CD4-positive, alpha-beta T cell treated with Interleukin-2 at 100 ng/mL for 4 hours (primary cell): Measurements from ENCODE around the gene VARS1.
A peak's percentile ranks its signal among the peaks of the same experiment; 100 is the strongest.
"Not testable (repeated sequence)": the region's sequence is repeated elsewhere in the genome, so short reads cannot be mapped to it uniquely, and the experiment has no call there.

Experiments used
- DNase-seq: peaks from one replicate; pipeline ENCODE4 v3.0.0-alpha.2; 2020; ENCODE audit warnings: low spot score

VARS1 gene

DNA sequence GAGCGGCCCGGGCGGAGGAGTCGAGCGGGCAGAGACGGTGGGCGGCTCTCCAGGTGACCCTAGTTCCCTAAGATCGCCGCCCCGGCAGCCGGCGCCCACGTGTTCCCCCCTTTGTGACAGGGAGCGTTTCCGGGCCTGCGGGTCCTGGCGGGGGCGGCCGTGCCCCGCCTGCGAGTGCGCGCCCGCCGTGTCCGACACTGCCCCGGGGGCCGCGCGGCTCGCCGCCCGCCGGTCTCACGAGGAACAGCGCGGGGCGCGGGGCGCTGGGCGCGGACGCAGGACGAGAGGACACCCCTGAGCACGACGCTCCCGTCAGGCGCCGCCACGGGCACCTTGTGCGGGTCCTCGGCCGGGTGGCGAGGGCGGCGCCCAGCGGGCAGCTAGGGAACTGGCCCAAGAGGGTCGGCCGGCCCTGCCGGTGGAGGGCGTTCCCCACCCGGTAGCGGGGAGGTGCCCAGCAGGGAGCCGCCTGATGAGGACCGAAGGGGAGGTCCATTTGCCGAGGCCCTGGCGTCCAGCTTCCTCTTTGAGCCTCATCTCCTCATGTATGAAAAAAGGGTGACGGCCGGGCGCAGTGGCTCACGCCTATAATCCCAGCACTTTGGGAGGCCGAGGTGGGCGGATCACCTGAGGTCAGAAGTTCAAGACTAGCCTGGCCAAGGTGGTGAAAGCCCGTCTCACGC is at the start of gene VARS1:
VARS1 (minus strand) TSS at position 137 of the 683 bp plus-strand sequence. CDS start 535 bp downstream, outside the sequence.
- peak; percentile 85 for DNase-seq

DNA sequence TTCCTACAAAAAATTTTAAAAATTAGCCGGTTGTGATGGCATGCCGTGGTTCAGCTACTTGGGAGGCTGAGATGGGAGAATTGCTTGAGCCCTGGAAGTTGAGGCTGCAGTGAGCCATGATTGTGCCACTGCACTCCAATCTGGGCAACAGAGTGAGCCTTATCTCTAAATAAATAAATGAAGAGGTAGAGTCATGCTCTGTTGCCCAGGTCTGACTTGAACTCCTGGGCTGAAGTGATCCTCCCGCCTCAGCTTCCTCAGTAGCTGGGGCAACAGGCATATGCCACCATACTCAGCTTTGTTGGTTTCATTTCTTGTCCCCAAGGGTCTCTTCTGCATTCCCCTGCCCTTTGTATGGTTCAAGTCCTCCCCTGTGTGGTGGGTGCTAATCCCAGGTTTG is 49.0 kb upstream of the VARS1 start:
- no peak for DNase-seq

- no peak for DNase-seq
Observed at GRCh38 chr6:31842053-31842452, 46.5 kb upstream of the VARS1 start.

- not testable (repeated sequence) for DNase-seq
Observed at GRCh38 chr6:31839779-31840126, 44.2 kb upstream of the VARS1 start.

DNA sequence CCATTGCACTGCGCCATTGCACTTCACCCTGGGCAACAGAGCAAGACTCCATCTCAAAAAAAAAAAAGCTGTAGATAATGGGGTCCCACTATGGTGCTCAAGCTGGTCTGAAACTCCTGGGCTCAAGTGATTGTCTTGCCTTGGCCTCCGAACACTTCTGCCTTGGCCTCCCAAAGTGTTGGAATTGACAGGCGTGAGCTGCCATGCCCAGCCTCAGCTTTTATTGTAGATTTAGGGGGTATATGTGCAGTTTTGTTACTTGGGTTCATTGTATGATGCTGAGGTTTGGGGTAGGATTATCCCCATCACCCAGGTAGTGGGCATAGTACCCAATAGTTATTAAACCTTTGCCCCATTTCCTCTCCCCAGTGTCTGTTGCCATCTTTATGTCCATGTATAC is 43.4 kb upstream of the VARS1 start:
- no peak for DNase-seq

GRCh38 chr6:31838114-31838553 is 42.6 kb upstream of the VARS1 start:
- DNase-seq: not testable (repeated sequence)

DNA sequence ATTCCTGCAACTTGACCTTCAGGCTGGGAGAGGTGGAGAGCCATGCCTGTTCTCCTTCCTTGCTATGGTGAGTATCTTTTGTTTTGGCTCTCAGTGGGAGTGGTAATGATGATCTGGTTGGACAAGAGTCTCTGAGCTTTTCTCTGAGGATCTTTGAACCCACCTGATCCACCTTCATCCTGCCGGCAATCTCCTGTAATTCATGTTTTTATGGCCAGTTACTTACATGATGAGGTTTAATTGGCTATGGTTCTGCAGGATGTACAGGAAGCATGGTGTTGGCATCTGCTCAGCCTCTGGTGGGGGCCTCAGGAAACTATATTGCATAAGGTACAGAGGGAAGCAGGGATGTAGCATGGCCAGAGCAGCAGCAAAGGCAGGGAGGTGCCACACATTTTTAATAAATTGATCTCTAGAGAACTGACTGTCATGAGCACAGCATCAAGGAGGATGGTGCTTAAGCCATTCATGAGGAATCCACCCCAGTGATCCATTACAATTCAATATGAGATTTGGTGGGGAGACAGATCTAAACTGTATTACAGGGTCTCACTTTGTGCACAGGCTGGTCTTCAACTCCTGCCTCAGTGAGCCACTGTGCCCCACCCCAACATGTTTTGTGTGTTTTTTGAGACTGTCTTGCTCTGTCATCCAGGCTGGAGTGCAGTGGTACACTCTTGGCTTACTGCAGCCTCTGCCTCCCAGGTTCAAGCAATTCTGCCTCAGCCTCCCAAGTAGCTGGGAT is 42.0 kb upstream of the VARS1 start:
- no peak for DNase-seq

- DNase-seq: peak; percentile 18
Observed at GRCh38 chr6:31836474-31837368, 41.2 kb upstream of the VARS1 start.

DNA sequence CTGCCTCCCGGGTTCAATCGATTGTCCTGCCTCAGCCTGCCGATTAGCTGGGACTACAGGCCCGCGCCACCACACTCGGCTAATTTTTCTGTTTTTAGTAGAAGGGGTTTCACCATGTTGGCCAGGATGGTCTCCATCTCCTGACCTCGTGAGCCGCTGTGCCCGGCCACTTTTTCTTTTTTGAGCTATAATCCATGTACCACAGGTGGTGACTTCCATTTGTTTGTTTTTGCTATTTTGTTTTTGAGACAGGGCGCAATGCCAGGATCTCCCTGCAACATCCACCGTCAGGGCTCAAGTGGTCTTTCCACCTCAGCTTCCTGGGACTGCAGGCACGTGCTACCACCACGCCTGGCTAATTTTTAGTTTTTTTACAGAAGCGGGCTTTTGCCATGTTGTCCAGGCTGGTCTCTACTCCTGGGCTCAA is 40.5 kb upstream of the VARS1 start:
- no peak for DNase-seq

- DNase-seq: peak; percentile 80
Observed at GRCh38 chr6:31834367-31835250, 39.1 kb upstream of the VARS1 start.

- no peak for DNase-seq
Observed at GRCh38 chr6:31831350-31832215, 36.0 kb upstream of the VARS1 start.

GRCh38 chr6:31830886-31831335 is 35.4 kb upstream of the VARS1 start:
- DNase-seq: no peak

DNA sequence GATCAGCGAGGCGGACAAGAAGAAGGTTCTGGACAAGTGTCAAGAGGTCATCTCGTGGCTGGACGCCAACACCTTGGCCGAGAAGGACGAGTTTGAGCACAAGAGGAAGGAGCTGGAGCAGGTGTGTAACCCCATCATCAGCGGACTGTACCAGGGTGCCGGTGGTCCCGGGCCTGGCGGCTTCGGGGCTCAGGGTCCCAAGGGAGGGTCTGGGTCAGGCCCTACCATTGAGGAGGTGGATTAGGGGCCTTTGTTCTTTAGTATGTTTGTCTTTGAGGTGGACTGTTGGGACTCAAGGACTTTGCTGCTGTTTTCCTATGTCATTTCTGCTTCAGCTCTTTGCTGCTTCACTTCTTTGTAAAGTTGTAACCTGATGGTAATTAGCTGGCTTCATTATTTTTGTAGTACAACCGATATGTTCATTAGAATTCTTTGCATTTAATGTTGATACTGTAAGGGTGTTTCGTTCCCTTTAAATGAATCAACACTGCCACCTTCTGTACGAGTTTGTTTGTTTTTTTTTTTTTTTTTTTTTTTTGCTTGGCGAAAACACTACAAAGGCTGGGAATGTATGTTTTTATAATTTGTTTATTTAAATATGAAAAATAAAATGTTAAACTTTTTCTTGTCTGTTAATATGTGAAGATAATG is 34.2 kb upstream of the VARS1 start:
- DNase-seq: peak; percentile 57

- DNase-seq: peak; percentile 94
Observed at GRCh38 chr6:31827286-31828079, 31.9 kb upstream of the VARS1 start, which contains the start of gene HSPA1B. Gene HSPA1B, plus strand, starts transcription at chr6:31827738. Its CDS starts 213 bp downstream, at chr6:31827951.

DNA sequence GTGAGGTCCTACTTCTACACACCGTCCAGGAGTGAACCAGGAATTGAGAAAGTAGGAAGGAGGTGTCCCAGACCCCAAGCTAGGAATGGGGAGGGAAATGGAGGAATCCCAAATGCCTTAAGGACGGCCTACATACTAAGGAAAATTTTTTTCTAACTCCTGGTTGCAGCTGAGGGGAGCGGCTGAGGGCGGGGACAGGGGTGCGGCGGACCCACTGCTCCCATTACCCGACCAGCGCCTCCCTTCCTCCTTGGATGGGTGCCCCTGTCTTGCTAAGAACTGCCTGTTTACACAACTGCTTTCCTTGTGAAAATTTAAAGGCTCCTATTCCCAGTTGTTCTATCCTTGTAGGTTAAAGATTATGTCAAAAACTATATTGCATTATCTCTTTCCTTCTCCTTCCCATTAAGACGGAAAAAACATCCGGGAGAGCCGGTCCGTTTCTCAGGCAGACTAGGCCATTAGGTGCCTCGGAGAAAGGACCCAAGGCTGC is 31.3 kb upstream of the VARS1 start:
- no peak for DNase-seq

- no peak for DNase-seq
Observed at GRCh38 chr6:31825553-31825952, 30.0 kb upstream of the VARS1 start.

GRCh38 chr6:31823592-31824196 is 28.1 kb upstream of the VARS1 start:
- not testable (repeated sequence) for DNase-seq
